Occipital lobe (tissue), 2 donors: ENCODE results near the gene HEXIM2. TPM values are rescaled to one million over a fixed set of nuclear protein-coding genes. Genes with fewer than 3 reads are reported as not detected.
A peak's percentile ranks its signal among the peaks of the same experiment; 100 is the strongest.
"Not testable (repeated sequence)": the region's sequence is repeated elsewhere in the genome, so short reads cannot be mapped to it uniquely, and the experiment has no call there.

ENCODE experiments used
- DNase-seq: peaks from one replicate; lab custom pipeline; 2025; lab: John Stamatoyannopoulos, UW
- total RNA-seq: library from RNA; depleted of rRNA; stranded (reverse); fragments of >200 nt; gene quantifications from one replicate; pipeline ENCODE4 v1.2.3, GENCODE V29; 2014

HEXIM2 gene
- total RNA-seq, 1 donor from 2014 or later: 8.1 TPM

DNA sequence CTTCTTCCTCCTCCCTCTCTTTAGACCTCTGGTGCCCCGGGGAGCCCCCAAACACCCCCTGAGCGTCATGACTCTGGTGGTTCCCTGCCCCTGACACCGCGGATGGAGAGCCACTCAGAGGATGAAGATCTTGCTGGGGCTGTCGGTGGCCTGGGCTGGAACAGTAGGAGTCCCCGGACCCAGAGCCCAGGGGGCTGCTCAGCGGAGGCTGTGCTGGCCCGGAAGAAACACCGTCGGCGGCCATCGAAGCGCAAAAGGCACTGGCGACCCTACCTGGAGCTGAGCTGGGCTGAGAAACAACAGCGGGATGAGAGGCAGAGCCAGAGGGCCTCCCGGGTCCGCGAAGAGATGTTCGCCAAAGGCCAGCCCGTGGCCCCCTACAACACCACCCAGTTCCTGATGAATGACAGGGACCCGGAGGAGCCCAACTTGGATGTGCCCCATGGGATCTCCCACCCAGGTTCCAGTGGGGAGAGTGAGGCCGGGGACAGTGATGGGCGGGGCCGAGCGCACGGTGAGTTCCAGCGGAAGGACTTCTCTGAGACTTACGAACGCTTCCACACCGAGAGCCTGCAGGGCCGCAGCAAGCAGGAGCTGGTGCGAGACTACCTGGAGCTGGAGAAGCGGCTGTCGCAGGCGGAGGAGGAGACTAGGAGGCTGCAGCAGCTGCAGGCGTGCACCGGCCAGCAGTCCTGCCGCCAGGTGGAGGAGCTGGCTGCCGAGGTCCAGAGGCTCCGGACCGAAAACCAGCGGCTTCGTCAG lies 7.5 kb downstream of the HEXIM2 start:
- no peak for DNase-seq

DNA sequence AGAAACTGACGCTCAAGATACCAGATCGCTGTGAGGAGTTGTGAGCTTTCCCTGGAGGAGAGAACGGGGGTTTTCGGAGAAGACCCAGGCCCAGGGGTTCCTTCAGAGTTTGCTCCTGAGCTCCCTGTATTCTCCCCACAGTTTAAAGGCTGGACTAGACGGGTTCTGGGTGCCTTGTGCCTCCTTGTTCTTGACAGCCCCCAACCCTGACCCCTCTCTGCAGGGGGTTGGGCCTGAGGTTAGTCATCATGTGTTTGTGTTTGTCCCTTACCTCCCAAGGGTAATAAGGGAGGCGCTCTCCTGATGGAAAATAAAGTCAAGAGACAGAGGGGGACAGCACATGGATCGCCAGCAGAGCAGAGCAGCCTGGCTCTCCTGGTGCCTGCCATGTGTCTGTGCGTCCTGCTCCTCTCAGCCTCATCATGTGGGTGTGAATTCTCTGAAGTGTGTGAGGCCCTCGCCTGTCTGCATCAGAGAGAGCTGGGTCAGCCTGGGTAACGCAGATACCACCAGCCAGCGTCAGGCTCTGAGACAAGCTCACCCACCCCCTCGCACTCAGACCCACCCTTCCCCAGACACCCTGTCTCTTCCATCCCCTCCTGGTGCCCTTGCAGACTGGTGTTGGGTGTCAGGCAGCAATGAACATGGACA lies 8.7 kb downstream of the HEXIM2 start:
- DNase-seq: no peak

DNA sequence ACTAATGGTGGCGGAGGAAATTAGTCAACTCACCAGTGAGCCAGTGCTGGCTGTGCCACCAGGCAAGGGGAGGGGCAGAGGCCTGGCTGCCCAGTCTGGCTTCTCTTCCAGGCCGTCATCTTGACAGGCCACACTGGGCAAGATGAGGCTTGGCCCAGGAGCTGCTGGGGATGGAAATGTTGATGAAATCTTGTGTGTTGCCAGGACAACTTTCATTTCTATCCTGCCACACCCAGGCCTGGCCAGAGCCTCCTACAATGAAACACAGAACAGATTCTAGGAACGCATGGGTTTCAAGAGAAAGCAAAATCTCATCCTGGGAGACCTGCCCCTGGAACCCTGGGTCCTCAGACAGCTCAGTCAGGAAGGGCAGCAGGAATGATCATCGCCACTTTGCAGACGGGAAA lies 9.3 kb downstream of the HEXIM2 start:
- peak; percentile 33 for DNase-seq

DNA sequence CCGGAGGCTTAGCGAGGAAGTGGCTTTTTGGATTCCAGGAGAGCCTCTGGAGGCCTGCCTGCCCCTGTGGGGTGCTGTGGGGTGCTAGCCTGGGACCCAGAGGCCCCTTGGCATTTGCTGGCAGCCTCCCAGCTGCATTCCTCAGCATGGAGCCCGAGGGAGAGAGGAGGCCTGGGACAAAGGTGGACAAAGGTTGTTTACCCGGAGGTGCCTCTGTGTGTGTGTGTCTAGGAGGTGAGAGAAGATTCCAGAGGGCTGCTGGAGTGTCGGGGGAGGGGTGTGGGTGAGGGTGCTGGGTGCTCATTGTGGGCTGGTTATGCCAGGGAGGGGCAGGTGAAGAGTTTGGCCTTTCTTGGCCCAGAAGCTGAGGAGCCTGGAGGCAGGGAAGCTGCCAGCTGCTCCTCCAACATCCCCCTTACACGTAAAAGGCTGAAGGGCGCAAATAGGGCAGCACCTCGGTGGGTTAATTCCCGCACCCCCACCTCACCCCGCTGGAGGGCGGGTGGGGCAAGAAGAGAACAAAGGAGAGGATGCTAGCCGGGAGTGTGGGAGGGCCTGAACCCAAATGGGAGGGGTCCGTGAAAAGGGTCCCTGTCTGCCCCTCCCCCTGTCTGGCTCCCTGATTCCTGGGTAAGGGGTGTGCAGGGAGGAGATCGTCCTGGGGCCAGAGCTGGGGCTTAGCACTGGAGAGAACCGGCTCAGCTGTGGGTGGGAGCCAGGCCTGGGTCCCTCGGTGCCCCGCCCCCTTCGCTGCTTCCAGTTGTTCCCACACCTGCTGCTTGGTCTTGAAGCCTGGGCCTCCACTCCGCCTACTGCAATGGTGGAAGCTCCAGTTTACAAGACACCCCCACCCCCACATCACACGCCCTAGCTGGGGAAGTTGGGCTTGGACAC lies 9.9 kb downstream of the HEXIM2 start:
- no peak for DNase-seq

DNA sequence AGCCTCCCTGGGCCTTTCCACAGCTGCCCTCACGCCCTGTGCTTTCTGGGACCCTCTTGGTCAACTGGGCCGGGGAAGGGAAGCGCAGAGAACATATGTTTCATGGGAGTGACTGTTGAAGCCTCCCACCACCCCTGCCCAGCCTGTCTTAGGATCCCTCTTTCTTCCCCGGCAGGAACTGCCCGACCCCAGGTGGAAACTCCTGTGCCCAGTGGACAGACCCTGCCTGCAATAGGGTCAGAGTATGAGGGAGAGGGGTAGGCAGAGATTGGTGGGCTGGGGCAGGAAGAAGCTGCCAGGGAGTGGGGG lies 10.5 kb downstream of the HEXIM2 start:
- no peak for DNase-seq

DNA sequence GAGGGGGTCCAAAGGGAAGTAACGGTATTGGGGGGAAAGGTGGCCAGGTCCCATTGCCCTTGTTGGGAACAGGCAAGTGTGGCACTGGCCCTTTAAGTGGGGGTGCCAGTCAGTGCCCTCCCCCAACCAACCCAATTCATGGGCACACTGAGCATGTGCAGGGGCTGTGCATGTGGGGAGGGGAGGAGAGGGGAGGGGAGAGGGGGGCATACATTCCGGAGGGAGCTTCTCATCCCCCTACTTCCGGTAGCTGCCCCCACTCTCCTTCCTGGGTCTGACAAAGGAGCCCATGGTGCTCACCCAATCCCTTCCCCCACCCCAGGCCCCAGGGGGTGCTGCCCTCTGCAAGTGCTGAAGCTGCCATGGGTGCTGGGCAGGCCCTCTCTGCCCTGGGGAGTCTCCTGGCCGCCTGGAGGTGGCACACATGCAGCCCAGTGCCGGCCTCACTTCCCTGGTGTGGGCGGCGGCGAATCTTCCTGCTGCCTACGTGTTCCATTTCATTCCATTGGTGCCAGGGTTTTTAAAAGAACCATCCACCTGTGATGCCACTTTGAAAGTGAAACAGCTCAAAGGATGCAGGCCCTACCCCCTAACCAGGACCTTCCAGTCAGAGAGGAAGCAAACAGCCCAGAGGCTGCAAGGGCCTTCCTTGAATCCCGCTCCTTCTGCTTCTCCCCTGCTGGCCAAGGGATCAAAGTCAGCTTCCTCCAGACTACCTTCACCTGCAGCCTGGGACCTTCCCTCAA lies 11.0 kb downstream of the HEXIM2 start:
- DNase-seq: peak; percentile 85

DNA sequence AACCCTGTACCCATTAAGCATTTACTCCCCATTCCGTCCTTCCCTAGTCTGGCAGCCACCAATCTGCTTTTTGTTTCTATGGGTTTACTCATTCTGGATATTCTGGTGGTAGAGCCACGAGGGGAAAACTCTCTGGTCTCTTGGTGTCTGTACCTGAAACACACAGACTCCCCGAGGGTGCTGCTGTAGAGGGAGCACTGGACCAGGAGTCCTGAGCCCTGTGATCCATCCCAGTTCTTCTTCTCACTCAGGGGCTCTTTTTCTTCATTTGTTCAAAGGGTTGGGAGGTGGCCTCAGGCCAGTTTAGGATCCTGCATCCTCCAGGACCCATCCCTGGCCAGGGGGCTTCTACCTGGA lies 14.1 kb downstream of the HEXIM2 start:
- no peak for DNase-seq

DNA sequence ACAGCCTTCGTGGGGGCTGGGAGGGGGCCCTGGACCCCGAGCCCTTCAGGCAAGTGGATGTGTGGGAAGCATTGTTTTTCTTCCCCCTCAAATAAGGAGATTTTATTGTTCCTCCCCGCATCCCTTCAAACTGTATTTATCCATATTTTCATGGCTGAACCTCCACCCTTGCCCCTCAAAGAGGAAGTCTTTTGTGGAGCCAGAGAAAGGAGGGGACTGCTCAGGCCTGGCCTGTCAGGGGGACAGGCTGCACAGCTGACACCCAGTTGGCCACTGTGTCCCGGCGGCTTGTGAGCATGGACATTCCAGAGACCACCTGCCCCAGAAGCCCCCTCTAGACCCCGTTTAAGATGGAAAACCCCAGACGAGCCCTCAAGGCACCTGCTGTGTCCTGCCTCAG lies 15.9 kb downstream of the HEXIM2 start:
- DNase-seq: no peak

DNA sequence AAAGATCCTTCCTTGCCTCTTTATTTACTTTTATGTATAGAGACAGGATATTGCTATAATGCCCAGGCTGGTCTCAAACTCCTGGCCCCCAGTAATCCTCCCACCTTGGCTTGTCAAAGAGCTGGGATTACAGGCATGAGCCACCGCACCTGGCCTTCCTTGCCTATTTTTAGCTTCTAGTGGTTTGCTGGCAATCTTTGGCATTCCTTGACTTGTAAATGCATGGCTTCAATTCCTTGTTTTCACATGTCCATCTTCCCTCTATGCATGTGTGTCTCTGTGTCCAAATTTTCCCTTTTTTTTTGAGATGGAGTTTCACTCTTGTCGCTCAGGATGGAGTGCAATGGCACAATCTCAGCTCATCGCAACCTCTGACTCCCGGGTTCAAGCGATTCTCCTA lies 22.5 kb downstream of the HEXIM2 start:
- no peak for DNase-seq

DNA sequence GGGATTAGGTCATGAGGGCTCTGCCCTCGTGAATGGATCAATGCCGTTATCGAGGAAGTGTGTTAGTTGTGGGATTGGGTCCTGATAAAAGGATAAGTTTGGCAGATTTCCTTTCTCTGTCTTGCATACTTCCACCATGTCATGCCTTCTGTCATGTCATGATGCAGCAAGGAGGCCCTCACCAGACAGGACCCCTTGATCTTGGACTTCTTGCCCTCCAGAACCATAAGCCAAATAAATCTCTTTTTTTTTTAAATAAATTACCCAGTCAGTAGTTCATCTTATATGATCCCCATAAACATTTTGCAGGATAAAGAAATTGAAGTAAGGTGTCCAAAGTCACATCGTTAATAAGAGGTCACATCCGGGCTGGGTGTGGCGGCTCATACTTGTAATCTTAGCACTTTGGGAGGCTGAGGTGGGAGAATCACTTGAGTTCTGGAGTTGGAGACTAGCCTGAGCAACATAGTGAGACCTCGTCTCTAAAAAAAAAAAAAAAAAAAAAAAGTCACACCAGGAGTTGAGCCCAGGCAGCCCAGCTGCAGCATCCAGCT lies 25.2 kb downstream of the HEXIM2 start:
- no peak for DNase-seq

DNA sequence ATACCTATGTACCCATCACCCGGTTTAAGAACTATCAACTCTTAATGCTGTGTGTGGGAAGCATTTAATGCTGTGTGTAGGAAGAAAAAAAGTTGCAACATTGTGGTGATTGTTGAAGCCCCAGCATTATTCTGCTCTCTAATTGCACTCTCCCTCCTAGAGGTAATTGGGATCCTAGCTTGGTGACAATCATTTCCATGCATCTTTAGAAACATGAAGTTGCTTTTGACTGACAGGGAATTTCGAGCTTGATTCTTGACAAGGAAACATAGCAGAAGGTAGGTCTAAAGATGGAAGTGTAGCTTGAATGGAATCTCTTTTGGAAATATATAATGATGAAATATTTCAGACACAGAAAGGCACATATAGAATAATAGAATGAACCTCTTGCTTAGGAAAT lies 27.3 kb downstream of the HEXIM2 start:
- no peak for DNase-seq

DNA sequence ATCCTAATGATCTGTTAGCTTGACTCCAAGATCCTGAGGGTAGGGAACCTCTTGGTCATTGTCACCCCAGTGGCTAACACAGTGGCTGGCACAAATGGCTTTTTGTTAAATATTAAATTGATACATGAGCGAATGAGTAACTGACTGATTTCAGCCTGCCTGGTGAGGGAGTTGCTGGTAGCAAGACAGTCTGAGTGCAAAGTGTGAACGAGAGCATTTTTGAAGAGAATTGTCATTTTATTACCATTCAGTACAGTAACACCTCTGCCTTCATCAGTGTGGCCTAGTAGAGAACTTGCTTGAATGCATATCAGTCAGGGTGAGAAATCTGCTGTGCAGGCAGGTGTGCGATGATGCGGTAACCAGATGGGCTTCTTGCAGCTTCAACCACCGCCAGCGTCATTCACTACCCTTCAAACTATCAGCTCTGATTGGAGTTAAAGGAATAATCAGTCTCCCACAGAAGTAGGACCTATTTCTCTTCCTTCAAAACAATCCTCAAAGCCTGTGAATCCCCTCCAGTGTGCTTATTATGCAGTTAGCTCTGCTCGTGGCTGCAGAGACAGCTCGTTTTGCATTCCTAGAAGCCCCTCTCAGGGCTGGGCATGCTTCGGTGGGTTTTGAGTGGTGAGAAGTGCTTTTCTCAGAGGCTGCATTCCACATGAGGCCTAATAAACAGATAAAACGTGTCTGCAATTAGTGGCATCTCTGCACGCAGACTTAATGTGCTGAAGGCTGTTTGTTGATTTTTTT lies 29.0 kb downstream of the HEXIM2 start:
- DNase-seq: no peak

DNA sequence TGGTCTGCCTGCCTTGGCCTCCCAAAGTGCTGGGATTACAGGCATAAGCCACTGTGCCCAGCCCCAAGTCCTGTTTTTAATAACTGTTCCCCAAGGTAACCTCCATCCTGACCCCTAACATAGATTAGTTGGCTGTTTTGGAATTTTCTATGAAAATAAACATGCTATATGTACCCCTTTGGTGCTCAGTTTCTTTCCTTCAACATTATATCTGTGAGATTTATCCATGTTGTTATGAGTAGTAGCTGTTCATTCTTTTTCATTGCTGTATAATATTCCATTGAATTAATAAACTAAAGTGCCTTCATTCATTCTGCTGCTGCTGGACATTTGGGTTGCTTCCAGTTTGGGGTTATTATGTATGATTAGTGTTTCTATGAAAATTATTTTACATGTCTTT lies 33.7 kb downstream of the HEXIM2 start:
- no peak for DNase-seq

DNA sequence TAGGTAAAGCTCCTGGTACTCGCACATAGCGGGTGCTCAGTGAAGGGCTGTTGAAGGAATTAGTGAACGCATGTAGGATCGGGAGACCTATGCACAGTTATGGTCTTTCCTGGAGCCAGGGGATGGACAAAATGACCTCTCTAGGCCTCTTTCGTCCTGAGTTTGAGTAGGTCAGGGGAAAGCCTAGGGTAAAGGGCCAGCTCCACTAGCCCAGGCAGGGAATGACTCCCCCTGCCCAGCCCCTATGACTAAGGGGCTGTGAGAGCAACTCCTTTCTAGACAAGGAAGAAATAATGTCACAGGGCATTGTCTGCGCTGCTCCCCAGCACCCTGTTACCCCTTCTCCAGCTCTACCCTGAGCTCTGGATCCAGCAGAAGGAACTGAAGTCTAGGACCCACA lies 35.4 kb downstream of the HEXIM2 start:
- DNase-seq: no peak

DNA sequence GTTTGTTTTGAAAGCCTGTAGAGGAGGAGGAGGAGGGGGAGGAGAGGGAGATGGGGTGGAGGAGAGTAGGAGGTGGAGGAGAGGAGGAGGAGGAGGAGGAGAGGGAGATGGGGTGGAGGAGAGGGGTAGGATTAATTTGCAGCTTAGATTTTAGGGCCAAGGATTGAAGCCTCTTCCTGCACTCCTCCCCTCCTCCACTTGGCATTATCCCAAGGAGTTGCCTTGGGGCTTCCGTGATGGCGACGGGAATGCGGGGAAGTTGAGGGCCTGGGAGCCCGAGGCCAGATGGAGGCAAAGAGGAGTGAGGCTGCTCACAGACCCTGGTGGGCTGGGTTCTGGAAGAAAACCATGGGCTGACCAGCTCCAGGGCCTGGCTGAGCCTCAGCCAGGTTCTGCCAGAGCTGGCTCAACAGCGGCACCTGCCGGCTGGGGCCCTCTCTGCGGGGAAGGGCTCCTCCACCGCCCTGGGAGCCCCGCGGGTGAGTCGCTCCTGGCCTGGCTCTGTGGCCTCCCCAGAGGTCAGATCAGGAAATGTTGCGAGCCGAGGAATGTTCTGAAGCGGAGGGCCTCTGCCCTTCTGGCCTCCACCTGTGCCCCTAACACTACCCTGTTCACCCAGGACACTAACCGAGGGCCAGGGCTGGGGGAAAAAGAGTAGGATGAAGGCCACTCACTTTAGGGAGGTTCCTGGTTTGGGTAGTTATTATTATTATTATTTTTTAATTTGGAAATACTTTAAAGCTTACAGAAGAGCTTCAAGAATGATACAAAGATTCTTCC lies 36.1 kb downstream of the HEXIM2 start:
- peak; percentile 79 for DNase-seq

DNA sequence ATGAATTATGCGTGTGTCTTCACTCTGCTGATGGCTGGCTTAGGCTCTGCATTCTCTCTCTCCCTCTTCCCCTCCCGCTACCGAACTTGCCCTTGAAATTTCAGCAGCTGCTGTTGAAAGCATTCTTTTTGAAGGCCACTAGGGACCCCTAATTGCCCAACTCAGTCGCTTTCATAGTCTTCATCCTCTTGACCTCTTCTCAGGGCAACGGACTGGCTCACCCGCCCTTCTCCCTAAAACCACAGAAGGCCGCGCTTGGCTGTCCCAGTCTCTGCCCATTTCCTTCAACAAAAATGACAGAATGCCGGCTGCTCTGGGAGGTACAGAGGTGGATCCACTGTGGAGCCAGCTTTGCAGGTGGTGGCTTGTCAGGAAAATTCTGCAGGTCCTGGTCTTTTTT lies 39.0 kb downstream of the HEXIM2 start:
- no peak for DNase-seq

DNA sequence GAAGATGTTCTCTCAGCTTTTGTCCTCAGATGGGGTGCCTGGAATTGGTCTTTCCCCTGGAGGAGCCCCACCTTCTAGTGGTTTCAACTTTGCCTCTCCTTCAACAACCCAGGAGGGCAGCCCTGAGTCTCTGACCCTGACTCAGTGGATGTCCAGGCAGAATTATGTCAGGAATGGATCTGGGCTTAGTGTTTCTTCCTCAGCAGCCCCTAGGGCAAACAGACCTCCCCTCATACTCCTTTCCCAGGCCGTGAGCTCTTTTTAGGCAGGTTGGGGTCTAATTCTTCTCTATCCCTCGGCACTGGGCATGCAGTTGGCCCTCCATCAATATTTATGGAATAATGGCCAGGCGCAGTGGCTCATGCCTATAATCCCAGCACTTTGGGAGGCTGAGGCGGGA lies 39.8 kb downstream of the HEXIM2 start:
- DNase-seq: no peak

DNA sequence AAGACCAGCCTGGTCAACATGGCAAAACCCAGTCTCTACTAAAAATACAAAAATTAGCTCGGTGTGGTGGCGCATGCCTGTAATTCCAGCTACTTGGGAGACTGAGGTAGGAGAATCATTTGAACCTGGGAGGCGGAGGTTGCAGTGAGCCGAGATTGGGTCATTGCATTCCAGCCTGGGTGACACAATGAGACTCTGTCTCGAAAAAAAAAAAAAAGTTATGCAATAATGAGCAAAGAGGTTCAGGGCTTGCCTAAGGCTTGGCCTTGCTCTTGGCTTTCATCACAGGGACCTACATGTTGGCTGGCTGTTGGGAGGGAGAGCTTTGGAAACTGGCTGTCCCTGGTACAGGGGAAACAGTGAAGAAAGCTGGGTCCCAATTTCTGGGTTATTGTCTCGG lies 40.2 kb downstream of the HEXIM2 start:
- DNase-seq: not testable (repeated sequence)

DNA sequence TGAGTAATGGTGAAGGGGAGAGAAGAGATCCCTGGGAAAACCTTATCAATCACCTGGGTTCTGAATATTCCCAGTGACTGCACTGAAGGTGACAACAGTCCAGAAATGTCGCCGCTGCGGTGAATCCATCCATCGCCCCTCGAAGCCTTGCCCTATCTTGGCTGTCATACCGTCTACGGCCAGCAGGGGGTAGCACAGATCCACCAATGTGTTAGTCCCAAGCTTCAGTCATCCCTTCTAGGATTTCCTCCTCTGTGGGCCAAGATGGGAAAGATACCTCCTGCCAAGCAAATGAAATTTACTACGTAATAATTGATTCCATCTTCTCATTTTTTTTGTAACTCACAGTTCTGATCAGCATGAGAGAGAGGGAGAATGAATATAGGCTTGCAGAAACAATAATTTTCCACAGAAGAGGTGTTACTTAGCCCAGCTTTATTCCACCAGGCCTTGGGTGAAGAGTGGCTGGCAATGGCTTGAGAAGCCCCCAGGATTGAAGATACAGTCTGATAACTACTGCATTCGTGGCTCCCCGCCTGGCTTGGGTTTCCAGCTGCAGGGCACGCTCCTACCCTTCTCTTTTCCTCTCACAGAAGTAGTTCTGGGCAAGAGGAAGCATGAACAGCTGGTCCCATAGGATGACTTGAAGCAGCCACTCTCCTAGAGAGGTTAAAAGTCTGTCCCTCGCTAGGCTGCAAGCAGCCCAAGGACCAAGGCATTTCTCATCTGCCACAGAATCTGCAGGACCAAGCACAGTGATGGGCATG lies 57.4 kb downstream of the HEXIM2 start:
- peak; percentile 60 for DNase-seq
